Osteocyte (in vitro differentiated cells): Measurements from ENCODE around the gene ATP11A. TPM values are rescaled to one million over a fixed set of nuclear protein-coding genes. Genes with fewer than 3 reads are reported as not detected.
"Not testable (repeated sequence)": the region's sequence is repeated elsewhere in the genome, so short reads cannot be mapped to it uniquely, and the experiment has no call there.

Experiments used
- DNase-seq: peaks from one replicate; pipeline ENCODE4 v3.0.0; 2021; ENCODE audit warnings: mixed read lengths; ENCODE audit not compliant: unreplicated experiment; ENCODE audit errors: extremely low spot score
- H3K27ac Mint-ChIP-seq: one replicate; pipeline ENCODE4 v1.8.0; 2021; ENCODE audit warnings: mild to moderate bottlenecking, mixed read lengths; ENCODE audit not compliant: unreplicated experiment
- H3K27me3 Mint-ChIP-seq: one replicate; pipeline ENCODE4 v1.8.0; 2021; ENCODE audit warnings: mixed read lengths; ENCODE audit not compliant: unreplicated experiment
- H3K36me3 Mint-ChIP-seq: one replicate; pipeline ENCODE4 v1.8.0; 2021; ENCODE audit warnings: mixed read lengths; ENCODE audit not compliant: unreplicated experiment
- H3K4me1 Mint-ChIP-seq: one replicate; pipeline ENCODE4 v1.8.0; 2021; ENCODE audit warnings: mixed read lengths; ENCODE audit not compliant: unreplicated experiment
- H3K4me3 Mint-ChIP-seq: one replicate; pipeline ENCODE4 v1.8.0; 2021; ENCODE audit warnings: mild to moderate bottlenecking, moderate library complexity, mixed read lengths; ENCODE audit not compliant: unreplicated experiment
- H3K9me3 Mint-ChIP-seq: one replicate; pipeline ENCODE4 v1.8.0; 2021; ENCODE audit warnings: mixed read lengths; ENCODE audit not compliant: unreplicated experiment
- total RNA-seq: library from RNA; stranded (reverse); gene quantifications from 2 replicates; pipeline ENCODE4 v1.2.1, GENCODE V29; 2021
- TF ChIP-seq, protein P1 (sequence below): fragments of 200-600 bp; sonication (generic); IDR thresholded peaks from 2 replicates; pipeline ENCODE4 v1.5.0; 2021; ENCODE audit warnings: antibody characterized with exemption, mild to moderate bottlenecking, moderate library complexity

The ATP11A gene
- total RNA-seq, 1 donor from 2014 or later: 15.7 TPM

GRCh38 chr13:112838038-112838841 lies 148.4 kb downstream of the ATP11A start:
- DNase-seq: no peak
- no peaks in the 10 kb centered on the region for H3K9me3 Mint-ChIP-seq
- TF ChIP-seq, protein P1, sequence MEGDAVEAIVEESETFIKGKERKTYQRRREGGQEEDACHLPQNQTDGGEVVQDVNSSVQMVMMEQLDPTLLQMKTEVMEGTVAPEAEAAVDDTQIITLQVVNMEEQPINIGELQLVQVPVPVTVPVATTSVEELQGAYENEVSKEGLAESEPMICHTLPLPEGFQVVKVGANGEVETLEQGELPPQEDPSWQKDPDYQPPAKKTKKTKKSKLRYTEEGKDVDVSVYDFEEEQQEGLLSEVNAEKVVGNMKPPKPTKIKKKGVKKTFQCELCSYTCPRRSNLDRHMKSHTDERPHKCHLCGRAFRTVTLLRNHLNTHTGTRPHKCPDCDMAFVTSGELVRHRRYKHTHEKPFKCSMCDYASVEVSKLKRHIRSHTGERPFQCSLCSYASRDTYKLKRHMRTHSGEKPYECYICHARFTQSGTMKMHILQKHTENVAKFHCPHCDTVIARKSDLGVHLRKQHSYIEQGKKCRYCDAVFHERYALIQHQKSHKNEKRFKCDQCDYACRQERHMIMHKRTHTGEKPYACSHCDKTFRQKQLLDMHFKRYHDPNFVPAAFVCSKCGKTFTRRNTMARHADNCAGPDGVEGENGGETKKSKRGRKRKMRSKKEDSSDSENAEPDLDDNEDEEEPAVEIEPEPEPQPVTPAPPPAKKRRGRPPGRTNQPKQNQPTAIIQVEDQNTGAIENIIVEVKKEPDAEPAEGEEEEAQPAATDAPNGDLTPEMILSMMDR: no peak
- H3K27me3 Mint-ChIP-seq: no peaks in the 10 kb centered on the region
- no peak overlapping the region for H3K27ac Mint-ChIP-seq
- peaks cover 18% of the 10 kb centered on the region for H3K36me3 Mint-ChIP-seq
- no peak overlapping the region for H3K4me3 Mint-ChIP-seq
- H3K4me1 Mint-ChIP-seq: peaks cover 19% of the 10 kb centered on the region

GRCh38 chr13:112838842-112839117 lies 148.9 kb downstream of the ATP11A start:
- Mint-ChIP-seq H3K27me3 (no peaks in the 10 kb centered on the region), H3K4me3 (no peak overlapping the region), H3K27ac (peak overlapping the region; percentile 38), H3K9me3 (no peaks in the 10 kb centered on the region), H3K4me1 (peaks cover 20% of the 10 kb centered on the region), H3K36me3 (peaks cover 17% of the 10 kb centered on the region)
- DNase-seq: no peak
- TF ChIP-seq, protein P1: no peak

- Mint-ChIP-seq H3K36me3 (peaks cover 14% of the 10 kb centered on the region), H3K27me3 (no peaks in the 10 kb centered on the region), H3K27ac (no peak overlapping the region), H3K9me3 (no peaks in the 10 kb centered on the region), H3K4me3 (no peak overlapping the region), H3K4me1 (peaks cover 20% of the 10 kb centered on the region)
- no peak for DNase-seq
- TF ChIP-seq, protein P1: no peak
Observed at GRCh38 chr13:112839356-112840105, 149.7 kb downstream of the ATP11A start.

DNA sequence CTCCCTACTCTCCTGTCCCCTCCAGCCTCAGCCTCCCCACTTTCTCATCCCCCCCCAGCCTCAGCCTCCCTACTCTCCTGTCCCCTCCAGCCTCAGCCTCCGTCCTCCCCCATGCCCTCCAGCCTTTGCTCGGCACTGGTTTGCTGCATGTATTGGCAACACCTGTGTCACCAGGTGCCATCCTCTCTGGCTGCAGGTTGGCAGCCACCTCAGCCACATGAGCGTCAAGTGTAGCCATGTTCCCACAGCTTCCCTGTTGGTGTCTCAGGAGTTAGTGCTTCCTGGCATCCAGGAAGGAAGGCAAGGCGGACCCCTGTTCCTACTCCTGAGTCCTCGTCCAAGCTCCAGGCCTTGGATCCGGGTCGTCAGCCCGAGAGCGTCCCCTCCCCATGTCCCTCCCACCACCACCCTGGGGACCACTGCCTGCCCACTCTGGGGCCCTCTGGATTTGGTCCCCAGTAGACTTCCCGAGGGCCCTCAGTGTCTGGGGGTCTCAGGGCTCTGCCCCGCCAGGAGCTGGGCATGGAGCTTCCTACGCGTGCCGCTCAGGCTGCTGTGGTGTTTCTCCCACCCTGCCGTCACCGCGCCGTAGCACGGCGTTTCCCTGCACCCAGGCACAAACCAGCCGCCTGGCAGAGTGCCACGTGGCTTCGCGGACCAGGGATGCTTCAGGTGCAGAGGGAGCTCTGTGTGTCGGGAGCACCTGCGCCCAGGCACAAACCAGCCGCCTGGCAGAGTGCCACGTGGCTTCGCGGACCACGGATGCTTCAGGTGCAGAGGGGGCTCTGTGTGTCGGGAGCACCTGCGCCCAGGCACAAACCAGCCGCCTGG lies 150.8 kb downstream of the ATP11A start:
- Mint-ChIP-seq H3K36me3 (peaks cover 9% of the 10 kb centered on the region), H3K27me3 (no peaks in the 10 kb centered on the region), H3K4me1 (peaks cover 20% of the 10 kb centered on the region), H3K9me3 (no peaks in the 10 kb centered on the region), H3K4me3 (no peak overlapping the region), H3K27ac (no peak overlapping the region)
- no peak for DNase-seq
- TF ChIP-seq, protein P1: no peak

- not testable (repeated sequence) for DNase-seq, H3K9me3 Mint-ChIP-seq, H3K4me3 Mint-ChIP-seq, H3K36me3 Mint-ChIP-seq, H3K27ac Mint-ChIP-seq, H3K27me3 Mint-ChIP-seq
- H3K4me1 Mint-ChIP-seq: peaks cover 20% of the 10 kb centered on the region
Observed at GRCh38 chr13:112841303-112842015, 151.6 kb downstream of the ATP11A start.
